ENCODE data around the gene ATIC.
"Not testable (repeated sequence)": the region's sequence is repeated elsewhere in the genome, so short reads cannot be mapped to it uniquely, and the experiment has no call there.

The ATIC gene

GRCh38 chr2:215311625-215312396 lies at the start of gene ATIC:
ATIC (plus strand) TSS chr2:215312059; CDS start chr2:215312143, 84 bp downstream.
- FAIRE-seq: no peak

- no peak for FAIRE-seq
Observed at GRCh38 chr2:215262303-215262702, 49.6 kb upstream of the ATIC start.

- no peak for FAIRE-seq
Observed at GRCh38 chr2:215262741-215263362, 49.0 kb upstream of the ATIC start.

- no peak for FAIRE-seq
Observed at GRCh38 chr2:215264374-215264773, 47.5 kb upstream of the ATIC start.

GRCh38 chr2:215269397-215270117 lies 42.3 kb upstream of the ATIC start:
- peak; percentile 89 for FAIRE-seq

GRCh38 chr2:215270118-215270451 lies 41.8 kb upstream of the ATIC start:
- no peak for FAIRE-seq

- FAIRE-seq: no peak
Observed at GRCh38 chr2:215271446-215271845, 40.4 kb upstream of the ATIC start.

GRCh38 chr2:215272918-215273317 lies 38.9 kb upstream of the ATIC start:
- no peak for FAIRE-seq

GRCh38 chr2:215274829-215275228 lies 37.0 kb upstream of the ATIC start:
- no peak for FAIRE-seq

- FAIRE-seq: no peak
Observed at GRCh38 chr2:215275824-215276223, 36.0 kb upstream of the ATIC start.

- FAIRE-seq: no peak
Observed at GRCh38 chr2:215277944-215278343, 33.9 kb upstream of the ATIC start.

GRCh38 chr2:215280326-215280725 lies 31.5 kb upstream of the ATIC start:
- no peak for FAIRE-seq

GRCh38 chr2:215283221-215283620 lies 28.6 kb upstream of the ATIC start:
- no peak for FAIRE-seq

GRCh38 chr2:215286309-215286708 lies 25.6 kb upstream of the ATIC start:
- no peak for FAIRE-seq

- FAIRE-seq: no peak
Observed at GRCh38 chr2:215288112-215288815, 23.6 kb upstream of the ATIC start.

GRCh38 chr2:215290980-215291599 lies 20.8 kb upstream of the ATIC start:
- no peak for FAIRE-seq

- FAIRE-seq: no peak
Observed at GRCh38 chr2:215293879-215294278, 18.0 kb upstream of the ATIC start.

GRCh38 chr2:215299337-215299859 lies 12.5 kb upstream of the ATIC start:
- FAIRE-seq: no peak

GRCh38 chr2:215301994-215302393 lies 9.9 kb upstream of the ATIC start:
- no peak for FAIRE-seq

GRCh38 chr2:215311259-215311624 lies 617 bp upstream of the ATIC start:
- not testable (repeated sequence) for FAIRE-seq

GRCh38 chr2:215313255-215313613 lies 1.4 kb downstream of the ATIC start:
- FAIRE-seq: no peak

- FAIRE-seq: no peak
Observed at GRCh38 chr2:215314896-215315295, 3.0 kb downstream of the ATIC start.

- no peak for FAIRE-seq
Observed at GRCh38 chr2:215315301-215315700, 3.4 kb downstream of the ATIC start.
